NCI-H526 (cell line): ENCODE results near the gene BTBD3.

Experiments used
- DNase-seq, 2 experiments: peaks; one replicate each; lab custom pipeline; 2025; lab: John Stamatoyannopoulos, UW

BTBD3 gene

GRCh38 chr20:11970243-11970836, 52.6 kb downstream of the BTBD3 start:
- no peak for DNase-seq

- DNase-seq = no peak
Observed at GRCh38 chr20:11972478-11972877, 54.8 kb downstream of the BTBD3 start.
